Subcutaneous abdominal adipose tissue (tissue), 5 donors: ENCODE measurements around the gene EEFSEC.
"Not testable (repeated sequence)": the region's sequence is repeated elsewhere in the genome, so short reads cannot be mapped to it uniquely, and the experiment has no call there.

ENCODE experiments used
- H3K27ac ChIP-seq: one replicate; pipeline ENCODE4 v1.7.0; 2013; ENCODE audit warnings: low read depth, mild to moderate bottlenecking, inconsistent platforms, low read length, moderate library complexity
- H3K27me3 ChIP-seq, 5 donors: one replicate each; pipeline ENCODE4 v1.7.0; 2013; ENCODE audit warnings: low read length in 5 of 5, inconsistent platforms in 1 of 5; ENCODE audit not compliant: control insufficient read depth in 5 of 5, insufficient read depth in 4 of 5
- H3K36me3 ChIP-seq, 5 donors: one replicate each; pipeline ENCODE4 v1.7.0; 2013; ENCODE audit warnings: low read length in 5 of 5; ENCODE audit not compliant: control insufficient read depth in 5 of 5, insufficient read depth in 5 of 5
- H3K4me1 ChIP-seq, 5 donors: one replicate each; pipeline ENCODE4 v1.7.0; 2013; ENCODE audit warnings: low read length in 5 of 5, mild to moderate bottlenecking in 3 of 5, moderate library complexity in 1 of 5; ENCODE audit not compliant: control insufficient read depth in 5 of 5, insufficient read depth in 5 of 5
- H3K4me3 ChIP-seq, 5 donors: one replicate each; pipeline ENCODE4 v1.7.0; 2013; ENCODE audit warnings: low read length in 5 of 5, low read depth in 1 of 5
- H3K9ac ChIP-seq, 5 donors: one replicate each; pipeline ENCODE4 v1.7.0; 2013; ENCODE audit warnings: low read length in 5 of 5, mild to moderate bottlenecking in 4 of 5, moderate library complexity in 3 of 5
- H3K9me3 ChIP-seq, 5 donors: one replicate each; pipeline ENCODE4 v1.7.0; 2013; ENCODE audit warnings: low read length in 5 of 5; ENCODE audit not compliant: control insufficient read depth in 5 of 5
- donor health status: healthy.
- donor health status: healthy.
- donor health status: healthy.
- donor health status: healthy.
- donor health status: healthy.

The EEFSEC gene

GRCh38 chr3:128152419-128153155 lies 694 bp upstream of the EEFSEC start:
- Histone ChIP-seq H3K9ac (peak overlapping the region in 3 of 5 donors; percentile 51 to 92 (median 83)), H3K4me3 (peak overlapping the region; percentile 78 to 89 (median 83))

GRCh38 chr3:128154354-128154753 lies 1.1 kb downstream of the EEFSEC start:
- Histone ChIP-seq H3K4me3 (peak overlapping the region; percentile 65 to 89 (median 83)), H3K27ac (peak overlapping the region; percentile 60), H3K9ac (peak overlapping the region in 2 of 5 donors; percentile 84 to 85)

More at GRCh38 chr3:128152419-128153155, 694 bp upstream of the EEFSEC start:
- no peaks in the 10 kb centered on the region for H3K9me3 ChIP-seq
- peaks cover 0 to 13% (median 10%) of the 10 kb centered on the region in 5 donors for H3K4me1 ChIP-seq
- H3K36me3 ChIP-seq: peaks cover 0 to 5% (median 4%) of the 10 kb centered on the region in 5 donors
- no peak overlapping the region for H3K27ac ChIP-seq
- no peaks in the 10 kb centered on the region for H3K27me3 ChIP-seq

GRCh38 chr3:128155616-128156360 lies 2.5 kb downstream of the EEFSEC start:
- peaks cover 0 to 13% (median 10%) of the 10 kb centered on the region in 5 donors for H3K4me1 ChIP-seq
- peaks cover 0 to 7% (median 4%) of the 10 kb centered on the region in 5 donors for H3K36me3 ChIP-seq
- no peak overlapping the region for H3K9ac ChIP-seq
- H3K9me3 ChIP-seq: no peaks in the 10 kb centered on the region
- no peak overlapping the region for H3K4me3 ChIP-seq
- H3K27me3 ChIP-seq: no peaks in the 10 kb centered on the region
- no peak overlapping the region for H3K27ac ChIP-seq

More at GRCh38 chr3:128154354-128154753, 1.1 kb downstream of the EEFSEC start:
- H3K27me3 ChIP-seq, H3K9me3 ChIP-seq, H3K36me3 ChIP-seq: not testable (repeated sequence)
- peaks cover 0 to 13% (median 10%) of the 10 kb centered on the region in 5 donors for H3K4me1 ChIP-seq

GRCh38 chr3:128160661-128161060 lies 7.4 kb downstream of the EEFSEC start:
- no peak overlapping the region for H3K27ac ChIP-seq
- H3K36me3 ChIP-seq: peaks cover 4 to 7% (median 5%) of the 10 kb centered on the region in 5 donors
- H3K9me3 ChIP-seq: no peaks in the 10 kb centered on the region
- H3K27me3 ChIP-seq: no peaks in the 10 kb centered on the region
- H3K4me1 ChIP-seq: no peaks in the 10 kb centered on the region
- no peak overlapping the region for H3K4me3 ChIP-seq
- no peak overlapping the region for H3K9ac ChIP-seq

GRCh38 chr3:128163432-128163831 lies 10.2 kb downstream of the EEFSEC start:
- H3K27me3 ChIP-seq: no peaks in the 10 kb centered on the region
- no peaks in the 10 kb centered on the region for H3K4me1 ChIP-seq
- H3K9me3 ChIP-seq: no peaks in the 10 kb centered on the region
- H3K4me3 ChIP-seq: no peak overlapping the region
- no peak overlapping the region for H3K9ac ChIP-seq
- H3K27ac ChIP-seq: no peak overlapping the region
- peaks cover 0 to 8% (median 0%) of the 10 kb centered on the region in 5 donors for H3K36me3 ChIP-seq

- Histone ChIP-seq H3K4me3 (no peak overlapping the region), H3K27me3 (no peaks in the 10 kb centered on the region), H3K36me3 (peaks cover 0 to 5% (median 0%) of the 10 kb centered on the region in 5 donors), H3K27ac (no peak overlapping the region), H3K9ac (no peak overlapping the region), H3K9me3 (no peaks in the 10 kb centered on the region), H3K4me1 (no peaks in the 10 kb centered on the region)
These were observed 13.7 kb downstream of the EEFSEC start for GRCh38 chr3:128166971-128167453.

GRCh38 chr3:128167646-128167972 lies 14.3 kb downstream of the EEFSEC start:
- H3K27me3 ChIP-seq: no peaks in the 10 kb centered on the region
- H3K4me1 ChIP-seq: no peaks in the 10 kb centered on the region
- H3K27ac ChIP-seq: no peak overlapping the region
- H3K36me3 ChIP-seq: peaks cover 0 to 3% (median 0%) of the 10 kb centered on the region in 5 donors
- H3K4me3 ChIP-seq: no peak overlapping the region
- H3K9ac ChIP-seq: peak overlapping the region in 1 of 5 donors; percentile 17
- no peaks in the 10 kb centered on the region for H3K9me3 ChIP-seq

- Histone ChIP-seq H3K4me1 (no peaks in the 10 kb centered on the region), H3K36me3 (peaks cover 0 to 3% (median 0%) of the 10 kb centered on the region in 5 donors), H3K9me3 (no peaks in the 10 kb centered on the region), H3K9ac (peak overlapping the region in 1 of 5 donors; percentile 17), H3K4me3 (no peak overlapping the region), H3K27me3 (no peaks in the 10 kb centered on the region), H3K27ac (no peak overlapping the region)
These were observed 14.8 kb downstream of the EEFSEC start for GRCh38 chr3:128167973-128168674.

GRCh38 chr3:128168836-128169235 lies 15.6 kb downstream of the EEFSEC start:
- no peaks in the 10 kb centered on the region for H3K27me3 ChIP-seq
- no peak overlapping the region for H3K4me3 ChIP-seq
- H3K27ac ChIP-seq: no peak overlapping the region
- H3K4me1 ChIP-seq: no peaks in the 10 kb centered on the region
- no peak overlapping the region for H3K9ac ChIP-seq
- H3K36me3 ChIP-seq: peaks cover 0 to 3% (median 0%) of the 10 kb centered on the region in 5 donors
- no peaks in the 10 kb centered on the region for H3K9me3 ChIP-seq
